ENCODE measurements around the gene MLPH.

The MLPH gene

DNA sequence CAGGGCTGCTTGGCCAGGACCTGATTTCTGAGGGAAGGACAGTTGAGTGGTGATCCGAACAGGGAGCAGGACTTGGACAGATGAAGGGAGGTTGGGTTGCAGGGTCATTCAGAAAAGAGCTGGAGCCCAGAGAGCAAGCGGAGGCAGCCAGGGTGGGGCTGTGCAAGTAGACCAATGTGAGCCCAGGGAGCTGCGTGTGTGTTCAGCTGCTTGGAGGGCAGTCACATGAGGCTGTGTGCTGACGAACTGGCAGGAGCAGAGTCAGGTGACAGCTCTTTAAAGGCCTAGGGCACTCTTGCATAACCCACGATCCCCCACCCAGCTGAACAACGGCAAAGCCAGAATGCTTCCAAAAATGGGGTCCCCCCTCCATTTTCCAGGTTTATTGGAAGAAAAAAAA lies 4.6 kb upstream of the MLPH start:
- Histone ChIP-seq H3K27me3 (ENCODE audit: insufficient read depth, low read length) (peaks cover 80% of the 10 kb centered on the region), H3K9ac (ENCODE audit: low read depth, low read length) (no peak overlapping the region), H3K4me3 (ENCODE audit: low read length) (no peak overlapping the region), H3K4me1 (ENCODE audit: insufficient read depth, low read length) (no peaks in the 10 kb centered on the region), H3K36me3 (ENCODE audit: insufficient read depth, low read length) (no peaks in the 10 kb centered on the region), H3K27ac (ENCODE audit: low read depth, low read length) (no peak overlapping the region), H3K9me3 (ENCODE audit: insufficient read depth, low read depth, low read length) (no peaks in the 10 kb centered on the region)
- 75% methylated on average over 6 of the region's 6 CpGs for WGBS

DNA sequence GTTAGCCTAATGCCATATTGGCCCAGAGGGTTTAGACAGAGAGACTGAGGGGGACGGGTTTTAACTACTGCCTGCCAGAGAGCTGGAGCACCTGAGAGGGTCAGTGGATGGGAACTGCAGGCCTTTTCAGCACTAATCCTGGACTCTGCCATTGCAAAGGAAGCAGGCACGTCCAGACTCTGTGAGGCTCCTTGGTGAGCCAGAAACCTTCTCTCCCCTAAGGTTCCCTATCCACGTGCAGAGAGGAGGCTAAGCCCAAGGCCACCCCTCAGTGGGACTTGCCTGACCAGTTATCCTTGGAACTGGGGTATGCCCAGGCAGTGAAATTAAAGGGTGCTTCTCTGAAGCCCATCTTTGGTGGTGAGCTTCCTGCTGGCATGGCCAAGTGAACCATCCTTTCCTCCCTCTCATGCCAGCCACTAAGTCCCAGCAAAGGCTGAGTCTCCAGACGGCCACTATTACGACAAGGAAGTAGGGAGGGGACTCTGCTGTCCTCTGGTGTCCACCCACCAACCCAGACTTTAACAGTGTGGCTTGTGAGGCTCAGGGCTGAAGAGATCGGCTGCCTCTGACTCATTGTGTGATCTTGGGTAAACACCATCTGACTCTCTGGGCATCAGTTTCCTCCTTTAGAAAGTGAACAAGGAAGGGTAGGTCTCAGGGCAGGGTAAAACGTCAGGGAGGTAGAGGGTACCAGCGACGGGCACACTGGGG lies 3.9 kb upstream of the MLPH start:
- H3K27me3 ChIP-seq (ENCODE audit: insufficient read depth, low read length) = peaks cover 80% of the 10 kb centered on the region

DNA sequence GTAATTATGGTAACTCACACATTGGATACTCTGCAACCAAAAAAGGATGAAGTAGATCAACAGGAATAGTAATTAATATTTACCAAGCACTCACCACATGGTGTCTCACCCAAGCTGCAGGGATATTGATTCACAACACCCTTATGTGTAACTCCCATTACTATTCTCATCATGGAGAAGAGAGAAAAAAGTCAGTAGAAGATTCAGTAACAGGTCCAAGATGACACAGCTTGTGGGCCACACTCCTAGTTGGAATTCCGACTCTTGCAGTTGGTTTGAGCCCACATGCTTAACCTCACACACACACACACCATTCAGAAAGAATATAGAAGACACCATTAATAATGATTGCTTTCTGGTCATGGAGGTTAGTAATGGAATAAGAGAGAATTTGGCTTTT lies 1.7 kb upstream of the MLPH start:
- Histone ChIP-seq H3K27me3 (ENCODE audit: insufficient read depth, low read length) (peaks cover 70% of the 10 kb centered on the region), H3K9ac (ENCODE audit: low read depth, low read length) (no peak overlapping the region), H3K4me3 (ENCODE audit: low read length) (no peak overlapping the region), H3K36me3 (ENCODE audit: insufficient read depth, low read length) (no peaks in the 10 kb centered on the region), H3K4me1 (ENCODE audit: insufficient read depth, low read length) (peaks cover 11% of the 10 kb centered on the region), H3K9me3 (ENCODE audit: insufficient read depth, low read depth, low read length) (no peaks in the 10 kb centered on the region), H3K27ac (ENCODE audit: low read depth, low read length) (no peak overlapping the region)
- 100% methylated on average over 1 of the region's 1 CpG for WGBS

More for the DNA sequence above, 3.9 kb upstream of the MLPH start:
- H3K4me1 ChIP-seq (ENCODE audit: insufficient read depth, low read length) = no peaks in the 10 kb centered on the region
- H3K9ac ChIP-seq (ENCODE audit: low read depth, low read length) = no peak overlapping the region
- H3K27ac ChIP-seq (ENCODE audit: low read depth, low read length) = no peak overlapping the region
- WGBS = 75% methylated on average over 9 of the region's 9 CpGs
- no peaks in the 10 kb centered on the region for H3K36me3 ChIP-seq (ENCODE audit: insufficient read depth, low read length)
- H3K9me3 ChIP-seq (ENCODE audit: insufficient read depth, low read depth, low read length) = no peaks in the 10 kb centered on the region
- H3K4me3 ChIP-seq (ENCODE audit: low read length) = no peak overlapping the region

DNA sequence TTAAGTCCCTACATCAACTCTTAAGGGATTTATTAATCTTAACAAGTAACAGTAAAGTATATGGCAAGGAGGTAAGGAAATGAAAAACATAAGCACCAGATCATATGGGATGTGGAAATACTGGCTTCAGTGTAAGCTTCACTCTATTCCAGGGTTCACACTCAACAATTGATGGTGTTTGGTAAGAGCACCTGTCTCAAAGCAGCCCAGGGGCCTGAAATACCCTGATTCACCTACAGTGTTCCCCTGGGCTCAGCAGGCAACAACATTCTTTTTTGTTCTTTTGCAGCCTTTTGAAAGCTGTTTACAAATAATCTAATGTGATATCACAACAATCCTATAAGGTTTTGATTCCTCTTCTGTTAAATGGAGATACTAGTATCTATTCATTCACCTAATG lies 1.2 kb upstream of the MLPH start:
- Histone ChIP-seq H3K27ac (ENCODE audit: low read depth, low read length) (no peak overlapping the region), H3K4me3 (ENCODE audit: low read length) (peak overlapping the region; percentile 62), H3K36me3 (ENCODE audit: insufficient read depth, low read length) (no peaks in the 10 kb centered on the region), H3K27me3 (ENCODE audit: insufficient read depth, low read length) (peaks cover 67% of the 10 kb centered on the region), H3K9ac (ENCODE audit: low read depth, low read length) (no peak overlapping the region), H3K4me1 (ENCODE audit: insufficient read depth, low read length) (peaks cover 17% of the 10 kb centered on the region), H3K9me3 (ENCODE audit: insufficient read depth, low read depth, low read length) (no peaks in the 10 kb centered on the region)

DNA sequence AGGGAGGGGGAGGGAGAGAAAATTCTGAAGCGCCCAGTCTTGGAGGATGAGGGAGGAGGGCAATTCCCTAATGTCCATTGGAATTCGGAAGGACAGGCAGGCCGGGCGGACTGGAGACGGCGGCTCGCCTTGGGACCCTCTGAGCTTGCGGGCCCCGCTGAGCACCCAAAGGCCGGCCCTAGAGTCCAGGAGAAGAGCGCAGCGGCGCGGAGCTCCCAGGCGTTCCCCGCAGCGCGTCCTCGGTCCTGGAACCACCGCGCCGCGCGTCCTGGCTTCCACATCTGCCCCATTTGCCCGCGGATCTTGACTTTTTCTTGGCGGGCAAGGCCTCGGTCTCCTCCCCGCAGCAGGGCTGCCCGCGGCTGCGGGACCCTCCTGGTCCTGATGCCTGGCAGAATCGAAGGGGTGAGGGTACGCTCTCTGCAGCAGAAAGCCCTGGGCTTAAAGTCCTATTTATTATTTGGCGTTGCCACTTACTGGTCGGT lies 675 bp upstream of the MLPH start:
- Histone ChIP-seq H3K27ac (ENCODE audit: low read depth, low read length) (no peak overlapping the region), H3K4me1 (ENCODE audit: insufficient read depth, low read length) (peaks cover 19% of the 10 kb centered on the region), H3K36me3 (ENCODE audit: insufficient read depth, low read length) (no peaks in the 10 kb centered on the region), H3K27me3 (ENCODE audit: insufficient read depth, low read length) (peaks cover 62% of the 10 kb centered on the region), H3K9me3 (ENCODE audit: insufficient read depth, low read depth, low read length) (peaks cover 4% of the 10 kb centered on the region), H3K9ac (ENCODE audit: low read depth, low read length) (no peak overlapping the region), H3K4me3 (ENCODE audit: low read length) (peak overlapping the region; percentile 62)
- under 1% methylated on average over 36 of the region's 36 CpGs for WGBS

DNA sequence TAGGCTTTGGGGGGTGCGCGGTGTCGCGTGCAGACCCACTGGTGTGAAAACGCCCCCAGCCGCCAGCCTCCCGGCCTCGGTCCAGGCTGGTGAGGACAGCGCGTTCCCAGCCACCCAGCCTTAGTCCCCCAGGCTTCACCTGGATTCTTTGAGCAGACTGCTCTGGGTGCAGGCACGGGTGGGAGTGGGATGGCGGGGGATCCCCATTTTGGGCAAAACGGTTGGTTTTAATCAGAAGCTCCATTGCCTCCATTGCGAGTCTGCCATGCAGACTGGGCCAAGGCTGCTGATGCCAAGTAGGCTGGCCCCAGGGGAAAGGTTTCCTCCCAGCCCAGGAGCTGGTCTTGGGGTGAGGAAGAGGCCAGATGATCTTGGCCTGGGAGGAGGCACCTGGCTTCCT lies 445 bp downstream of the MLPH start:
- Histone ChIP-seq H3K27ac (ENCODE audit: low read depth, low read length) (no peak overlapping the region), H3K9me3 (ENCODE audit: insufficient read depth, low read depth, low read length) (peaks cover 13% of the 10 kb centered on the region), H3K4me3 (ENCODE audit: low read length) (peak overlapping the region; percentile 62), H3K4me1 (ENCODE audit: insufficient read depth, low read length) (peaks cover 19% of the 10 kb centered on the region), H3K36me3 (ENCODE audit: insufficient read depth, low read length) (0 out of 2 replicates have a peak, but pooled peaks cover 3% of the 10 kb centered on the region), H3K27me3 (ENCODE audit: insufficient read depth, low read length) (peaks cover 53% of the 10 kb centered on the region), H3K9ac (ENCODE audit: low read depth, low read length) (peak overlapping the region; percentile 48)
- WGBS = 44% methylated on average over 14 of the region's 14 CpGs

DNA sequence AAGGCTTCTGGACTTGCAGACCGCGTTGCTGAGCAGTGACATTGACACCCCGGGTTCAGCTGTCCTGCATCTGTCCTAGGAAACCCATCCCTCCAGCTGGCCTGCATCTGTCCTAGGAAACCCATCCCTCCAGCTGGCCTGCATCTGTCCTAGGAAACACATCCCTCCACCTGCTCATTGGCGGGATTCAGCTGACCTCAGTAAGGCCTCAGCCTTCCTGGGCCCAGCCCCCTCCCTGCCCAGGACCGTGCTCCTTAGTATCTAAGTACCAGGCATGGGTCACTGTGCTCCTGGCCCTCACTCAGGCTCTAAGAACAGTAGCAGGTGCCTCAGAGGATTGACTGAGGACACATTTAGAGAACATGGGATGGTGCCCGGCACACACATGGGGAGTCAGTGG lies 1.2 kb downstream of the MLPH start:
- Histone ChIP-seq H3K27me3 (ENCODE audit: insufficient read depth, low read length) (peaks cover 53% of the 10 kb centered on the region), H3K9me3 (ENCODE audit: insufficient read depth, low read depth, low read length) (peaks cover 13% of the 10 kb centered on the region), H3K4me1 (ENCODE audit: insufficient read depth, low read length) (peaks cover 19% of the 10 kb centered on the region), H3K9ac (ENCODE audit: low read depth, low read length) (no peak overlapping the region), H3K4me3 (ENCODE audit: low read length) (no peak overlapping the region), H3K27ac (ENCODE audit: low read depth, low read length) (no peak overlapping the region), H3K36me3 (ENCODE audit: insufficient read depth, low read length) (0 out of 2 replicates have a peak, but pooled peaks cover 3% of the 10 kb centered on the region)
- WGBS = 90% methylated on average over 6 of the region's 6 CpGs

DNA sequence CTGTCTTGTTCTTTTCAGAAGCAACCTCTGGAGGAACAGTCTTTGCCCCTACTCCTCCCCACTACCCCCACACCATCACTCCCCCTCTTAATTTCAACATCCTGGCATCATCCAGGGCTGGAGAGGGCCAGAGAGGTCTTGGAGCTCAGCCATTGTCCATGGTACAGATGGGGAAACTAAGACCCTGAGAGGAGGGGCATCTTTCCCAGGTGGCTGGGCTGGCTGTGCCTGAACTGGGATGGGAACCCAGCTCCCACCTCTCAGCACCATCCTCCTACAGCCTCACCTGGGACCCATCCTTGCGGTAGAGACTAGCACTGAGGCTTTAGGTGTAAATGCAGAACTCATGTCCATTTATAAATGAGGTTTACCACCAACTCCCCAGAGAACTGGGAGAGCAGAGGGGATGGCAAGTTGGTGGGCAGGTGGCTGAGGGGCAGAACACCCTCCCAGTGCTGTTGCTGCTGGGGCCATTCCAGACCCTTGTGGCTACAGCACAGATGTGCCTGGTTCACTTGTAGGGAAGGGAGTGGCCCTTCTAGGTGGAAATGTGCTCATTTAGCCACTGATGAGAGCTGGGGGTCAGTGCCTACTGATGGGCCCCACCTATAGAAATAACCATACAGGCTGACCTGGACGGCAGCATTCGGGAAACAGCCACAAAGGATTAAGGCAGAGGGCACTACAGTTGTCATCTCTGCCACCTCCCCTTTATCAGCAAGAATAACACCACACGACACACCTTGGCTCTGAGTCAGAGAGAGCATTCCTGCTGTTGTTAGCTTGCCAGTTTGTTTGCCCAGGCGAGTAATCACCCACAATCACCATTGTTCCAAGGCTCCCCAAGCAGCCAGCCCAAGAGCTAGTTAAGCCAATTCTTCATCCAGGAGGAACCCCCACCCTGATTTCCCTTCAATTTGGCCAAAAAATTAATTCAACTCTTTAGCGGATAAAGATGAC lies 2.1 kb downstream of the MLPH start:
- Histone ChIP-seq H3K27me3 (ENCODE audit: insufficient read depth, low read length) (peaks cover 51% of the 10 kb centered on the region), H3K27ac (ENCODE audit: low read depth, low read length) (no peak overlapping the region), H3K9ac (ENCODE audit: low read depth, low read length) (no peak overlapping the region; the same call in 1 of the 2 replicates), H3K9me3 (ENCODE audit: insufficient read depth, low read depth, low read length) (peaks cover 13% of the 10 kb centered on the region), H3K4me1 (ENCODE audit: insufficient read depth, low read length) (peaks cover 19% of the 10 kb centered on the region), H3K36me3 (ENCODE audit: insufficient read depth, low read length) (peaks cover 9% of the 10 kb centered on the region; the same call in 1 of the 2 replicates), H3K4me3 (ENCODE audit: low read length) (no peak overlapping the region)
- 73% methylated on average over 6 of the region's 6 CpGs for WGBS

DNA sequence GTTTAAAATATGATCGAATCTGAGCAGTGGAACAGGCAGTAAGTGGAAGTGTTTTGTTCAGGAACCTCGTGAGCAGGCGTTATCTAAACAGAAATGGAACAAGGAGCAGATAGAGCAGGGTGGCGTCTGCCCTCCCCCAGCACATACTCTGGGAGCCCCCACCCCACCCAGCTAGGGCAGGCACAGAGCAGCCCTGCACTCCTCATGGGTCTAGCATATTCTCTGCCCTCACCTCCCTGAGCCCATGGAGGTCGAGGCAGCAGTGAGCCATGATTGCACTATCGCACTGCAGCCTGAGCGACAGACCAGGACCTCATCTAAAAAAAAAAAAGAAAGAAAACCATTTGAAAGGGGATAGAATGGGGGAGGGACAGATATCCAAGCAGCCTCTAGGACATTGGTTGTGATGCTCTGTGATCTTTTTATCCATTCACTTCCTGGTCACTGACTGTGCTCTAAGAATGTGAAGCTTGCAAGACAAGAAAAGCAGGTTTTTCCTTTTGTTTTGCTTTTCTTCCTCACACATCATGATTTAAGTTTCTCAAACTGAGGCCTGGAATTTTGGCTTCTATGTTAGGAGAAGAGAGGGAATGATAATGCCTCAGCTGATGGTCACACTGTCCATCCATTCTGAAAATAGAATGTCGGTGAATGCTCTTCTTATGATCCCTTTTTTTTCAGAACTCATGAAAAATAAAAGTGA lies 3.1 kb downstream of the MLPH start:
- Histone ChIP-seq H3K27ac (ENCODE audit: low read depth, low read length) (peak overlapping the region; percentile 73), H3K4me1 (ENCODE audit: insufficient read depth, low read length) (peaks cover 19% of the 10 kb centered on the region), H3K36me3 (ENCODE audit: insufficient read depth, low read length) (peaks cover 13% of the 10 kb centered on the region; the same call in 1 of the 2 replicates), H3K27me3 (ENCODE audit: insufficient read depth, low read length) (peaks cover 41% of the 10 kb centered on the region), H3K9ac (ENCODE audit: low read depth, low read length) (peak overlapping the region; percentile 2; the same call in 1 of the 2 replicates), H3K9me3 (ENCODE audit: insufficient read depth, low read depth, low read length) (peaks cover 13% of the 10 kb centered on the region), H3K4me3 (ENCODE audit: low read length) (peak overlapping the region; percentile 9; the same call in 1 of the 2 replicates)
- 86% methylated on average over 8 of the region's 8 CpGs for WGBS

DNA sequence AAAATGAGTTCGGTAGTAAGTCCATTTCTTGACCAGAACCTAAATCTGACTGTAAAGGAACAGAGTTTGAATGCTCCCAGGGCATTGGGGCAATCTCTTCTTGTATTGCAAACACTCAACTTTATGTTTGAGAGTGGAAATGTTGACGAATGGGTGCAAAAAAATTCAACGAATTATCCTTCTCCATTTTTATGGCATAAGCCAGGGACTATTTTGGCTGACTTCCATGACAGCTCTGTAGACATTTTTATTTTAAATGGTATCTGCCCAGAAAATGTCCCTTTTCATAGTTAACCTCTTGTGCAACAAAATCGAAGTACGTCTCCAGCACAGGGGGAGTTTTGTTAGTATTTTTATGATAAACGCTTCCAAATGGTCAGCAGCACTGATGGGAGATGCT lies 3.7 kb downstream of the MLPH start:
- Histone ChIP-seq H3K27ac (ENCODE audit: low read depth, low read length) (peak overlapping the region; percentile 73), H3K4me1 (ENCODE audit: insufficient read depth, low read length) (peaks cover 19% of the 10 kb centered on the region), H3K9ac (ENCODE audit: low read depth, low read length) (no peak overlapping the region), H3K27me3 (ENCODE audit: insufficient read depth, low read length) (peaks cover 35% of the 10 kb centered on the region), H3K36me3 (ENCODE audit: insufficient read depth, low read length) (peaks cover 14% of the 10 kb centered on the region; the same call in 1 of the 2 replicates), H3K4me3 (ENCODE audit: low read length) (0 out of 2 replicates have a peak overlapping the region, but pooled peaks have one; percentile 9), H3K9me3 (ENCODE audit: insufficient read depth, low read depth, low read length) (peaks cover 13% of the 10 kb centered on the region)
- 95% methylated on average over 6 of the region's 6 CpGs for WGBS

Measured in HUES64 (cell line).